ENCODE results near the gene ABHD17A.

The ABHD17A gene

GRCh38 chr19:1836458-1837221, 48.7 kb downstream of the ABHD17A start:
- no peak for DNase-seq

GRCh38 chr19:1833540-1833939, 51.8 kb downstream of the ABHD17A start:
- DNase-seq, result no peak

- no peak for DNase-seq
Measured at GRCh38 chr19:1832046-1832663, 53.1 kb downstream of the ABHD17A start.

- no peak for DNase-seq
Measured at GRCh38 chr19:1830978-1831377, 54.3 kb downstream of the ABHD17A start.

DNA sequence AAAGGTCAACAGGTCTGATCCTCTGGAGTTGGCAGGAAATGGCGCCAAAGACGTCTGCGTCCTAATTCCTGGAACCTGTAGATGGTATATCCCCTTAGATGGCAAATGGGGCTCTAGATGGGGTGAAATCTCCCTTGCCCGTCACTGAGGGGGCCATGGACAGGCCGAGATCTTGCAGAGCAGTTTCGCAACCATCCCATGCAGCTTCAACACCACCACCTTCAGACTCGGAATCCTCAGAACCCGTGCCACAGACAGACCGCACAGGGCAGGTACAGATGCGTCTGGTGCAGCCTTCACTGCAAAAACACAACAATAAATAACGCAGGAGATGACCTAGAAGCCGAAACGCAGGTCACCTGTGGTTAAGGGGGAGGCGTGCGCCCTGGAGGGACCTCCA, 54.7 kb downstream of the ABHD17A start:
- no peak for DNase-seq

GRCh38 chr19:1829958-1830357, 55.3 kb downstream of the ABHD17A start:
- no peak for DNase-seq

- no peak for DNase-seq
Measured at GRCh38 chr19:1828279-1829238, 56.7 kb downstream of the ABHD17A start.

- no peak for DNase-seq
Measured at GRCh38 chr19:1827566-1828278, 57.6 kb downstream of the ABHD17A start.
